GM12864 (cell line): ENCODE results near the gene CCL11.

Source experiments
- DNase-seq: peaks from one replicate; pipeline ENCODE4 v3.0.0-alpha.2; 2011; ENCODE audit warnings: low read depth
- H3K4me3 ChIP-seq: 2 replicates; pipeline ENCODE4 v1.5.1; 2011; ENCODE audit warnings: mild to moderate bottlenecking, low read depth, low read length, control low read depth
- TF ChIP-seq, protein P1 (sequence below): IDR thresholded peaks from 2 replicates; pipeline ENCODE4 v1.5.1; 2011; ENCODE audit warnings: low read depth, mild to moderate bottlenecking, moderate library complexity, low read length, control low read depth, inconsistent platforms; ENCODE audit errors: missing control alignments

CCL11 gene

GRCh38 chr17:34299956-34300577 is 14.5 kb downstream of the CCL11 start:
- DNase-seq, result no peak
- TF ChIP-seq, protein P1, sequence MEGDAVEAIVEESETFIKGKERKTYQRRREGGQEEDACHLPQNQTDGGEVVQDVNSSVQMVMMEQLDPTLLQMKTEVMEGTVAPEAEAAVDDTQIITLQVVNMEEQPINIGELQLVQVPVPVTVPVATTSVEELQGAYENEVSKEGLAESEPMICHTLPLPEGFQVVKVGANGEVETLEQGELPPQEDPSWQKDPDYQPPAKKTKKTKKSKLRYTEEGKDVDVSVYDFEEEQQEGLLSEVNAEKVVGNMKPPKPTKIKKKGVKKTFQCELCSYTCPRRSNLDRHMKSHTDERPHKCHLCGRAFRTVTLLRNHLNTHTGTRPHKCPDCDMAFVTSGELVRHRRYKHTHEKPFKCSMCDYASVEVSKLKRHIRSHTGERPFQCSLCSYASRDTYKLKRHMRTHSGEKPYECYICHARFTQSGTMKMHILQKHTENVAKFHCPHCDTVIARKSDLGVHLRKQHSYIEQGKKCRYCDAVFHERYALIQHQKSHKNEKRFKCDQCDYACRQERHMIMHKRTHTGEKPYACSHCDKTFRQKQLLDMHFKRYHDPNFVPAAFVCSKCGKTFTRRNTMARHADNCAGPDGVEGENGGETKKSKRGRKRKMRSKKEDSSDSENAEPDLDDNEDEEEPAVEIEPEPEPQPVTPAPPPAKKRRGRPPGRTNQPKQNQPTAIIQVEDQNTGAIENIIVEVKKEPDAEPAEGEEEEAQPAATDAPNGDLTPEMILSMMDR, result no peak

DNA sequence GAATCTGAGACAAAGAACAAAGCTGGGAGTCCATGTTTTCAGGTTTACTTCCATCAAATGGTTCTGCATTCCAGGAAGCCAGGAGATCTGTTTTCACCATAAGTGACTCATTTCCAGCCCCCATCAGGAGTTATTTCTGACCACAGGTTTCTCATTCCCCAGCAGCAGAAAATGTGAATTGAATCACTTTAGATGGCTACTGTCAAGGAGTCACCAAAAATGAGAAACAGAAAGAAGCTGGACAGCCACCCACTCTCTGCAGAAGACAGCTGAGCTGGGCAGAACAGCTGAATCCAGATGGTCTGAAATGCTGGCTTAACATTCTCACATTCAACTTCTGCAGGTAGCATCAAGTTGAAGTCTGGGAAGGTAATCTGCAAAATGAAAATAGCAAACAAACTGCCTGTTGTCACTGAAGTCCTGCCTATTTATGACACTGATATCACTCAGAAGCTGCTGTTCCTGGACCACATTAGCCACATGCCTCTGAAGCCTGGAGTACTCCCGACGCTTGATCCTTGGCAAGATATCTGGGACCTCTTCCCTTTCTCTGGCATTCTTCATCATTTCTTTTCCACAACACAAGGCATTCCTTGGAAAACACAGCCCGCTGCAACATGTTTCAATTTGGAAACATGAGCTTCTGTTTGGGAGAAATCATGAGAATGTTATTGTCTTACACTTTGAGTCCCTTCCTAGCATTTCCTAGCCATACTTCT is 15.3 kb downstream of the CCL11 start:
- no peak for DNase-seq
- TF ChIP-seq, protein P1, result no peak
- H3K4me3 ChIP-seq, result no peak overlapping the region

More at GRCh38 chr17:34299956-34300577, 14.5 kb downstream of the CCL11 start:
- H3K4me3 ChIP-seq, result no peak overlapping the region

DNA sequence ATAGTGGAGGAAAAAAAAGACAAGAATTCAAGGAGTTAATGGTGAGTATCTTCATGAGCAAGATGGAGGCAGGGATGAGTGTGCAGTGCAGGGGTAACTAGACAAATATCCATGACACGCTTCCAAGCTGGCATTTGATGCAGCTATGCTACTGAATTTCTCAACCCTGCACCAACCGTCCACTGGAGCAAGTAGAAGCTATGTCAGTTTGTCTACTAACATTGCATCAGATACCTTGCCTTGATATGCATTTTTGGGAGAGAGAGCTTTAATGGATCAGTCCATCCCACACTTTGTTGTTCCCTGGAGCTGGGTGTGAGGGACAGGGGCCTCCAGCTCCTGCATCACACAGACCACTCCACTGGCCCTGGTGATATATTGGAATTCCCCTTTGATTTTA is 16.4 kb downstream of the CCL11 start:
- no peak overlapping the region for H3K4me3 ChIP-seq
- DNase-seq, result no peak
- TF ChIP-seq, protein P1, result no peak

DNA sequence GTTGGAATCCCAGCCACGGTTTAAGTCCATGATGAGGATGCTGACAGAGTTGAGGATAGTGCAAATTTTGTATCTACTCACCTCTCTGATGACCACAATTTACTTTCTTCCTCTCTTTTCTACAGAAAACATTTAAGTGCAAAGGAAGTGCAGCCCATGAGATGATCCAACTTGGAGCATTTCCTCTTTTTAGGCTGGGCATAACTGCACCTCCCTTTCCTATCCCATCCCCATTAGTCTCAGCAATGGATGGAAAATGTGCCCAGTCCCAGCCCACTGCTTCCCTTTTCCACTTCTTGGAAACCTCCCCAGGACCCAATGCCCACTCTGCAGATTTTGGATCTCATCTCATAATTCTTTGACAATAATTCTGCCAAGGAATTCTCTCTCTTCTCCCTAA is 17.1 kb downstream of the CCL11 start:
- TF ChIP-seq, protein P1, result no peak

DNA sequence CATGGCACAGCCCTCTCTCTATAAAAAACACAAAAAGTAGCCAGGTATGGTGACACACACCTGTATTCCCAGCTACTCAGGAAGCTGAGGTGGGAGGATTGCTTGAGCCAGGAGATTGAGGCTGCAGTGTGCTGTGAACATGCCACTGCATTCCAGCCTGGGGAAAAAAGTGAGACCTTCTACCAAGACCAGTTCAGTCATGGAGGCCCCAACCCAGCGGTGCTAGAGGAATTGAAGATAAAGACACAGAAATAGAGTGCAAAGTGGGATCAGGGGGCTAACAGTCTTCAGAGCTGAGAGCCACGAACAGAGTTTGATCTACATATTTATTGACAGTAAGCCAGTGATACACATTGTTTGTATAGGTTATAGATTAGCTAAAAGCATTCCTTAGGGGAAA is 18.1 kb downstream of the CCL11 start:
- H3K4me3 ChIP-seq, result no peak overlapping the region
- no peak for DNase-seq
- TF ChIP-seq, protein P1, result no peak

More for the DNA sequence above, 17.1 kb downstream of the CCL11 start:
- H3K4me3 ChIP-seq, result no peak overlapping the region
- DNase-seq, result no peak

DNA sequence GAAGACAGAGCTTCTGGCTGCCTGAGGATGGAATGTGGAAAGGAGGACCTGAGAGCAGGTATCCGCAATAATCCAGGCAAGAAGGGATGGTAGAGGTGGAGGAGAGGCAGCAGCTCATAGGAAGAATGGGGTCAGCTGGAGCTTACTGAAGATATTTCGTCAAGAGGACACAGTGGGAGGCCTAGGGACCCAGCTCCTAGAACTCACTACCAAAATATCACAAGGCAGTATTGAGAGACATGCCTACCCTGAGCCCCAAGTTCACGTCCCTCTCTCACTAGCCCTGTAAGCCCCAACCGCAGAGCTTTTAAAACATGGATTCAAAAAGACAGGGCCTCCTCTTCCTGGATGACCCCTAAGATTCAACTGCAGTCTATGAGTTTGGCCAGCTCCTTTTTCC is 19.5 kb downstream of the CCL11 start:
- H3K4me3 ChIP-seq, result no peak overlapping the region
- TF ChIP-seq, protein P1, result no peak
- no peak for DNase-seq
